Right ventricle myocardium inferior (tissue), 1 donor: ENCODE data around the gene PCDHB10. TPM values are rescaled to one million over a fixed set of nuclear protein-coding genes. Genes with fewer than 3 reads are reported as not detected.
"Not testable (repeated sequence)": the region's sequence is repeated elsewhere in the genome, so short reads cannot be mapped to it uniquely, and the experiment has no call there.

ENCODE experiments used
- ATAC-seq: fragments of 200-7000 bp; cut with Tn5 transposase; one replicate; pipeline ENCODE4 v1.9.1; 2020; ENCODE audit warnings: mild to moderate bottlenecking, moderate library complexity
- DNase-seq: peaks from one replicate; pipeline ENCODE4 v3.0.0; 2021; ENCODE audit errors: missing footprints
- intact Hi-C: fragments of 100-400 bp; cut with DNase I; formaldehyde crosslinking; loops from one replicate; pipeline ENCODE4 v1.11.0; 2022
- total RNA-seq: library from RNA; stranded (reverse); fragmentation: NEBNext Ultra II Directional; extraction: Animal tissue kit (Norgen Biotek cat#: 25700); gene quantifications from one replicate; pipeline ENCODE4 v1.2.1, GENCODE V29; 2021
- donor health status: DM: no; HTN: yes; CAD: no; lungs with severe emphysema.

The PCDHB10 gene
- total RNA-seq, 1 donor from 2014 or later: 0.84 TPM

GRCh38 chr5:141224844-141225243, 32.7 kb downstream of the PCDHB10 start:
- DNase-seq, intact Hi-C loops, ATAC-seq: not testable (repeated sequence)

- ATAC-seq, intact Hi-C loops, DNase-seq: not testable (repeated sequence)
Observed at GRCh38 chr5:141225421-141225820, 33.3 kb downstream of the PCDHB10 start.

- intact Hi-C loops: no loop called here
- ATAC-seq: no peak
Observed at GRCh38 chr5:141234109-141234667, 42.0 kb downstream of the PCDHB10 start.

GRCh38 chr5:141235922-141236321, 43.8 kb downstream of the PCDHB10 start:
- intact Hi-C loops, DNase-seq, ATAC-seq: not testable (repeated sequence)

More at GRCh38 chr5:141234109-141234667, 42.0 kb downstream of the PCDHB10 start:
- no peak for DNase-seq

GRCh38 chr5:141236516-141237313, 44.6 kb downstream of the PCDHB10 start:
- intact Hi-C loops: no loop called here
- ATAC-seq (no peak), DNase-seq (no peak)

GRCh38 chr5:141241496-141241895, 49.3 kb downstream of the PCDHB10 start:
- intact Hi-C loops: no loop called here
- no peak for DNase-seq
- no peak for ATAC-seq

Other genes starting within 250 kb of the PCDHB10 start
- 0.30 TPM for gene PCDHAC2, start 225.9 kb upstream of the PCDHB10 start, total RNA-seq
- not detected for gene PCDHB1, start 141.0 kb upstream of the PCDHB10 start, total RNA-seq
- 1.7 TPM for gene PCDHB2, start 97.7 kb upstream of the PCDHB10 start, total RNA-seq
- 0.70 TPM for gene PCDHB3, start 91.9 kb upstream of the PCDHB10 start, total RNA-seq
- gene PCDHB4, start 70.5 kb upstream of the PCDHB10 start, total RNA-seq: 1.5 TPM
- 1.6 TPM for gene PCDHB5, start 57.1 kb upstream of the PCDHB10 start, total RNA-seq
- gene PCDHB6, start 42.3 kb upstream of the PCDHB10 start, total RNA-seq: 0.51 TPM
- 0.87 TPM for gene PCDHB7, start 19.7 kb upstream of the PCDHB10 start, total RNA-seq
- gene PCDHB8, start 14.6 kb upstream of the PCDHB10 start, total RNA-seq: 2.2 TPM
- gene PCDHB16, start 10.0 kb upstream of the PCDHB10 start, total RNA-seq: 2.5 TPM
- gene PCDHB9, start 5.2 kb upstream of the PCDHB10 start, total RNA-seq: 1.3 TPM
- 0.81 TPM for gene PCDHB11, start 7.3 kb downstream of the PCDHB10 start, total RNA-seq
- gene PCDHB12, start 16.4 kb downstream of the PCDHB10 start, total RNA-seq: 1.3 TPM
- 2.6 TPM for gene PCDHB13, start 21.6 kb downstream of the PCDHB10 start, total RNA-seq
- gene PCDHB14, start 31.0 kb downstream of the PCDHB10 start, total RNA-seq: 4.1 TPM
- 5.8 TPM for gene PCDHB15, start 53.0 kb downstream of the PCDHB10 start, total RNA-seq
- not detected for gene SLC25A2, start 111.7 kb downstream of the PCDHB10 start, total RNA-seq
- 101 TPM for gene TAF7, start 128.4 kb downstream of the PCDHB10 start, total RNA-seq
- gene PCDHGA1, start 138.2 kb downstream of the PCDHB10 start, total RNA-seq: 3.2 TPM
- gene PCDHGA2, start 146.4 kb downstream of the PCDHB10 start, total RNA-seq: 6.2 TPM
- gene PCDHGA3, start 151.5 kb downstream of the PCDHB10 start, total RNA-seq: 9.8 TPM
- 6.7 TPM for gene PCDHGB1, start 157.7 kb downstream of the PCDHB10 start, total RNA-seq
- gene PCDHGA4, start 162.7 kb downstream of the PCDHB10 start, total RNA-seq: 7.8 TPM
- 8.3 TPM for gene PCDHGB2, start 167.6 kb downstream of the PCDHB10 start, total RNA-seq
- gene PCDHGA5, start 171.8 kb downstream of the PCDHB10 start, total RNA-seq: 5.7 TPM
- gene PCDHGB3, start 177.9 kb downstream of the PCDHB10 start, total RNA-seq: 7.3 TPM
- gene PCDHGA6, start 181.5 kb downstream of the PCDHB10 start, total RNA-seq: 6.0 TPM
- 7.2 TPM for gene PCDHGA7, start 190.4 kb downstream of the PCDHB10 start, total RNA-seq
- 4.6 TPM for gene PCDHGB4, start 195.3 kb downstream of the PCDHB10 start, total RNA-seq
- 9.7 TPM for gene PCDHGA8, start 200.3 kb downstream of the PCDHB10 start, total RNA-seq
- gene PCDHGB5, start 205.6 kb downstream of the PCDHB10 start, total RNA-seq: 6.1 TPM
- 4.2 TPM for gene PCDHGA9, start 210.4 kb downstream of the PCDHB10 start, total RNA-seq
- gene PCDHGB6, start 215.7 kb downstream of the PCDHB10 start, total RNA-seq: 5.9 TPM
- 4.1 TPM for gene PCDHGA10, start 220.6 kb downstream of the PCDHB10 start, total RNA-seq
- 8.6 TPM for gene PCDHGB7, start 225.3 kb downstream of the PCDHB10 start, total RNA-seq
- gene PCDHGA11, start 228.7 kb downstream of the PCDHB10 start, total RNA-seq: 4.5 TPM
- 6.5 TPM for gene PCDHGA12, start 238.2 kb downstream of the PCDHB10 start, total RNA-seq